Measurements from ENCODE around the gene PLD1. TPM values are rescaled to one million over a fixed set of nuclear protein-coding genes. Genes with fewer than 3 reads are reported as not detected.
A peak's percentile ranks its signal among the peaks of the same experiment; 100 is the strongest.

The PLD1 gene
- polyA plus RNA-seq, 1 donor: 87.6 TPM

GRCh38 chr3:171797265-171797679 is 13.0 kb downstream of the PLD1 start:
- H3K9me3 ChIP-seq (ENCODE audit: control insufficient read depth, low read depth, low read length): no peaks in the 10 kb centered on the region
- peaks cover 2% of the 10 kb centered on the region for H3K4me1 ChIP-seq (ENCODE audit: control insufficient read depth, insufficient read depth, low read length)
- no peaks in the 10 kb centered on the region for H3K36me3 ChIP-seq (ENCODE audit: control insufficient read depth, insufficient read depth, low read length)
- H3K4me3 ChIP-seq (ENCODE audit: low read length): no peak overlapping the region
- H3K27me3 ChIP-seq (ENCODE audit: control insufficient read depth, insufficient read depth, low read length): no peaks in the 10 kb centered on the region
- DNase-seq: peak in 1 of 2 donors; percentile 44
- WGBS (ENCODE audit: insufficient coverage, low lambda C conversion rate): no CpG with 5 or more reads among the region's 1 CpG
- no peak overlapping the region for H3K27ac ChIP-seq (ENCODE audit: low read length)

- 81% methylated on average over 2 of the region's 4 CpGs for WGBS (ENCODE audit: insufficient coverage, low lambda C conversion rate)
- H3K36me3 ChIP-seq (ENCODE audit: control insufficient read depth, insufficient read depth, low read length): no peaks in the 10 kb centered on the region
- H3K27me3 ChIP-seq (ENCODE audit: control insufficient read depth, insufficient read depth, low read length): no peaks in the 10 kb centered on the region
- H3K4me3 ChIP-seq (ENCODE audit: low read length): no peak overlapping the region
- no peak for DNase-seq
- H3K4me1 ChIP-seq (ENCODE audit: control insufficient read depth, insufficient read depth, low read length): peaks cover 2% of the 10 kb centered on the region
- no peaks in the 10 kb centered on the region for H3K9me3 ChIP-seq (ENCODE audit: control insufficient read depth, low read depth, low read length)
- no peak overlapping the region for H3K27ac ChIP-seq (ENCODE audit: low read length)
Observed at GRCh38 chr3:171796625-171797264, 13.5 kb downstream of the PLD1 start.

- H3K27ac ChIP-seq (ENCODE audit: low read length): no peak overlapping the region
- H3K9me3 ChIP-seq (ENCODE audit: control insufficient read depth, low read depth, low read length): no peaks in the 10 kb centered on the region
- no CpG with 5 or more reads among the region's 2 CpGs for WGBS (ENCODE audit: insufficient coverage, low lambda C conversion rate)
- H3K4me1 ChIP-seq (ENCODE audit: control insufficient read depth, insufficient read depth, low read length): peaks cover 2% of the 10 kb centered on the region
- no peaks in the 10 kb centered on the region for H3K27me3 ChIP-seq (ENCODE audit: control insufficient read depth, insufficient read depth, low read length)
- H3K4me3 ChIP-seq (ENCODE audit: low read length): no peak overlapping the region
- DNase-seq: no peak
- no peaks in the 10 kb centered on the region for H3K36me3 ChIP-seq (ENCODE audit: control insufficient read depth, insufficient read depth, low read length)
Observed at GRCh38 chr3:171792531-171792930, 17.8 kb downstream of the PLD1 start.

GRCh38 chr3:171791692-171792076 is 18.6 kb downstream of the PLD1 start:
- H3K36me3 ChIP-seq (ENCODE audit: control insufficient read depth, insufficient read depth, low read length): no peaks in the 10 kb centered on the region
- no peak overlapping the region for H3K27ac ChIP-seq (ENCODE audit: low read length)
- H3K4me3 ChIP-seq (ENCODE audit: low read length): no peak overlapping the region
- 80% methylated on average over 3 of the region's 5 CpGs for WGBS (ENCODE audit: insufficient coverage, low lambda C conversion rate)
- no peaks in the 10 kb centered on the region for H3K9me3 ChIP-seq (ENCODE audit: control insufficient read depth, low read depth, low read length)
- no peaks in the 10 kb centered on the region for H3K4me1 ChIP-seq (ENCODE audit: control insufficient read depth, insufficient read depth, low read length)
- no peaks in the 10 kb centered on the region for H3K27me3 ChIP-seq (ENCODE audit: control insufficient read depth, insufficient read depth, low read length)
- no peak for DNase-seq

GRCh38 chr3:171790898-171791691 is 19.2 kb downstream of the PLD1 start:
- H3K36me3 ChIP-seq (ENCODE audit: control insufficient read depth, insufficient read depth, low read length): no peaks in the 10 kb centered on the region
- H3K27me3 ChIP-seq (ENCODE audit: control insufficient read depth, insufficient read depth, low read length): no peaks in the 10 kb centered on the region
- 83% methylated on average over 1 of the region's 5 CpGs for WGBS (ENCODE audit: insufficient coverage, low lambda C conversion rate)
- no peak for DNase-seq
- H3K4me1 ChIP-seq (ENCODE audit: control insufficient read depth, insufficient read depth, low read length): no peaks in the 10 kb centered on the region
- no peaks in the 10 kb centered on the region for H3K9me3 ChIP-seq (ENCODE audit: control insufficient read depth, low read depth, low read length)
- no peak overlapping the region for H3K27ac ChIP-seq (ENCODE audit: low read length)
- no peak overlapping the region for H3K4me3 ChIP-seq (ENCODE audit: low read length)

- Histone ChIP-seq H3K27me3 (ENCODE audit: control insufficient read depth, insufficient read depth, low read length) (no peaks in the 10 kb centered on the region), H3K36me3 (ENCODE audit: control insufficient read depth, insufficient read depth, low read length) (no peaks in the 10 kb centered on the region), H3K27ac (ENCODE audit: low read length) (no peak overlapping the region), H3K9me3 (ENCODE audit: control insufficient read depth, low read depth, low read length) (no peaks in the 10 kb centered on the region), H3K4me3 (ENCODE audit: low read length) (no peak overlapping the region), H3K4me1 (ENCODE audit: control insufficient read depth, insufficient read depth, low read length) (no peaks in the 10 kb centered on the region)
- no CpG with 5 or more reads among the region's 2 CpGs for WGBS (ENCODE audit: insufficient coverage, low lambda C conversion rate)
- no peak for DNase-seq
Observed at GRCh38 chr3:171790574-171790897, 19.7 kb downstream of the PLD1 start.

- Histone ChIP-seq H3K4me1 (ENCODE audit: control insufficient read depth, insufficient read depth, low read length) (no peaks in the 10 kb centered on the region), H3K36me3 (ENCODE audit: control insufficient read depth, insufficient read depth, low read length) (no peaks in the 10 kb centered on the region), H3K27ac (ENCODE audit: low read length) (no peak overlapping the region), H3K9me3 (ENCODE audit: control insufficient read depth, low read depth, low read length) (no peaks in the 10 kb centered on the region), H3K27me3 (ENCODE audit: control insufficient read depth, insufficient read depth, low read length) (no peaks in the 10 kb centered on the region), H3K4me3 (ENCODE audit: low read length) (no peak overlapping the region)
- WGBS (ENCODE audit: insufficient coverage, low lambda C conversion rate): no CpG with 5 or more reads among the region's 4 CpGs
- DNase-seq: no peak
Observed at GRCh38 chr3:171789759-171790505, 20.4 kb downstream of the PLD1 start.

- Histone ChIP-seq H3K27ac (ENCODE audit: low read length) (no peak overlapping the region), H3K9me3 (ENCODE audit: control insufficient read depth, low read depth, low read length) (no peaks in the 10 kb centered on the region), H3K4me3 (ENCODE audit: low read length) (no peak overlapping the region), H3K36me3 (ENCODE audit: control insufficient read depth, insufficient read depth, low read length) (no peaks in the 10 kb centered on the region), H3K27me3 (ENCODE audit: control insufficient read depth, insufficient read depth, low read length) (no peaks in the 10 kb centered on the region), H3K4me1 (ENCODE audit: control insufficient read depth, insufficient read depth, low read length) (no peaks in the 10 kb centered on the region)
- 40% methylated on average over 1 of the region's 6 CpGs for WGBS (ENCODE audit: insufficient coverage, low lambda C conversion rate)
- peak in 1 of 2 donors; percentile 35 for DNase-seq
Observed at GRCh38 chr3:171788546-171789351, 21.5 kb downstream of the PLD1 start.

GRCh38 chr3:171786997-171787396 is 23.3 kb downstream of the PLD1 start:
- Histone ChIP-seq H3K36me3 (ENCODE audit: control insufficient read depth, insufficient read depth, low read length) (no peaks in the 10 kb centered on the region), H3K27me3 (ENCODE audit: control insufficient read depth, insufficient read depth, low read length) (no peaks in the 10 kb centered on the region), H3K4me3 (ENCODE audit: low read length) (no peak overlapping the region), H3K27ac (ENCODE audit: low read length) (no peak overlapping the region), H3K4me1 (ENCODE audit: control insufficient read depth, insufficient read depth, low read length) (no peaks in the 10 kb centered on the region), H3K9me3 (ENCODE audit: control insufficient read depth, low read depth, low read length) (no peaks in the 10 kb centered on the region)
- 100% methylated on average over 1 of the region's 1 CpG for WGBS (ENCODE audit: insufficient coverage, low lambda C conversion rate)
- no peak for DNase-seq

- Histone ChIP-seq H3K4me1 (ENCODE audit: control insufficient read depth, insufficient read depth, low read length) (no peaks in the 10 kb centered on the region), H3K4me3 (ENCODE audit: low read length) (no peak overlapping the region), H3K9me3 (ENCODE audit: control insufficient read depth, low read depth, low read length) (no peaks in the 10 kb centered on the region), H3K36me3 (ENCODE audit: control insufficient read depth, insufficient read depth, low read length) (no peaks in the 10 kb centered on the region), H3K27ac (ENCODE audit: low read length) (no peak overlapping the region), H3K27me3 (ENCODE audit: control insufficient read depth, insufficient read depth, low read length) (no peaks in the 10 kb centered on the region)
- no peak for DNase-seq
- WGBS (ENCODE audit: insufficient coverage, low lambda C conversion rate): 68% methylated on average over 3 of the region's 5 CpGs
Observed at GRCh38 chr3:171784937-171785336, 25.3 kb downstream of the PLD1 start.

Measured in large intestine (tissue), 3 donors.